Muscle layer of colon (tissue), 2 donors: ENCODE data around the gene THY1.
"Not testable (repeated sequence)": the region's sequence is repeated elsewhere in the genome, so short reads cannot be mapped to it uniquely, and the experiment has no call there.

Source experiments
- H3K27ac ChIP-seq: one replicate; pipeline ENCODE4 v1.7.0; 2013; ENCODE audit warnings: low read depth, mild to moderate bottlenecking, low read length, moderate library complexity
- H3K27me3 ChIP-seq, 2 donors: one replicate each; pipeline ENCODE4 v1.7.0; 2013; ENCODE audit warnings: low read length in 2 of 2, mild to moderate bottlenecking in 2 of 2; ENCODE audit not compliant: insufficient read depth in 2 of 2, control insufficient read depth in 1 of 2
- H3K36me3 ChIP-seq: one replicate; pipeline ENCODE4 v1.7.0; 2013; ENCODE audit warnings: mild to moderate bottlenecking, low read length; ENCODE audit not compliant: insufficient read depth
- H3K4me1 ChIP-seq: one replicate; pipeline ENCODE4 v1.7.0; 2013; ENCODE audit warnings: mild to moderate bottlenecking, low read length; ENCODE audit not compliant: insufficient read depth
- H3K4me3 ChIP-seq, 2 donors: one replicate each; pipeline ENCODE4 v1.7.0; 2013; ENCODE audit warnings: low read length in 2 of 2, low read depth in 1 of 2, mild to moderate bottlenecking in 1 of 2, moderate library complexity in 1 of 2
- H3K9ac ChIP-seq: one replicate; pipeline ENCODE4 v1.7.0; 2013; ENCODE audit warnings: low read length
- H3K9me3 ChIP-seq: one replicate; pipeline ENCODE4 v1.7.0; 2013; ENCODE audit warnings: mild to moderate bottlenecking, low read length
- donor health status: abdominal sarcoma.
- donor health status: Adenocarcinoma of cecum.

Gene THY1

DNA sequence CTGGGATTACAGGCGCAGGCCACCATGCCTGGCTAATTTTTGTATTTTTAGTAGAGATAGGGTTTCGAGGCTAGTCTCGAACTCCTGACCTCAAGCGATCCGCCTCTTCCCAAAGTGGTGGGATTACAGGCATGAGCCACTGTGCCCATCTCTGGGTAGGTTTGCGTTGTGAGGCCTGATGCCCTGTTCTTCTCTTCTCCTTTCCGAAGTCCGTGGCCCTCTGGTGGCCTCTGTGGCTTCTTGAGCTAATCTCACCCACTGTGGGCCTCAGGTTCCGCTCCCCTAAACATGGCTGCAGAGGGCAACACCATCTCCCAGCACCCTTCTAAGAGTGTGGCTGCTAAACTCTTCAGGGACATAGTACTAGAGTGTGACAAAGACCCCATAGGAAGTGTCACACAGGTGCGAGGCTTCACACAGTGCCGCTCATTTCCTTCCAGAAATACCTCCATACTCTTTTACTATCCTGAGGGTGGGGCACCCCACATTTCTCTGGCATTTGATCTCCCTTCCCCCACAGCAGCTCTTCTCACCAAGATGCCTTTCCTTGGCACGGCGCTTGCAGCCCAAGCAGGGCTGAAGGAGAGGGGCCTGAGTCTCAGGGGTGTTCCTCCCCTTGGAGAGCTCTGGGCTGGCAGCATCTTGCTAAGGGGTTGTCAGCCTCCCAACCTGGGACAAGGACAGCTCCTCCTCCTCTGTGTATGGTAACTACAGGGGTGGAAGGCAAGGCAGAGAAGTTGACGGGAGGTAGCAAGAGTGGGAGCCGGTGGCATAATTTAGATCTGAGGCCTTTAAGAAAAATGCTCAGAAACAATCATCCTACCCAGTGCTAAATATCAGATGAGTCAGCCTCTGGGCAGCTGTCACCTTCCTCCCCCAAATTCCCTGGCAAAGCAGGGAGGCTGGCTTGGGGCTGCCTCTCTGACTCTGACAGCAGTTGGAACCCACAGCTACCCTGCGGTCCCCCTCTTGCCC, 6.1 kb downstream of the THY1 start:
- Histone ChIP-seq H3K27me3 (peaks cover 8 to 15% of the 10 kb centered on the region in 2 donors), H3K36me3 (no peaks in the 10 kb centered on the region), H3K4me3 (no peak overlapping the region), H3K4me1 (peaks cover 8% of the 10 kb centered on the region), H3K9ac (no peak overlapping the region), H3K27ac (no peak overlapping the region), H3K9me3 (no peaks in the 10 kb centered on the region)

DNA sequence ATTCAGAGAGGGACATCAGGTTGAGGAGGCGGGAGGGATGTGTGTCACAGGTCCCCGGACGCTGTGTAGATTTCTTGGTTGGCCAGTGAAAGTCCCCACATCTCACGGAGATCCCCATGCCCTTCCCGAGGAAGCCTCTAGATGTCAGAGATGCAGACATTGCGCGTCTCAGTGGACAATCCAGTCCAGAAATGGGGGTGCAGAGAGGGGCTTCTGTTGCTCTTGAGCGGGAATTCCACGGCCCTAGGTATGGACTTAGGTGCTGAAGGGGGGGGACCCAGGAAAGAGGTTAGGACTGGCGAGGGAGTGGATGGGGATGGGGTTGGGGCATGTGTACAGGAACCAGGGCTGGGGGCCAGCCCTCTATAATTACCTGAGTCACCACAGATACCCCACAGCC, 7.0 kb downstream of the THY1 start:
- H3K36me3 ChIP-seq, result no peaks in the 10 kb centered on the region
- no peak overlapping the region for H3K9ac ChIP-seq
- H3K4me3 ChIP-seq, result no peak overlapping the region
- H3K4me1 ChIP-seq, result no peaks in the 10 kb centered on the region
- H3K9me3 ChIP-seq, result no peaks in the 10 kb centered on the region
- H3K27me3 ChIP-seq, result peaks cover 4 to 10% of the 10 kb centered on the region in 2 donors
- no peak overlapping the region for H3K27ac ChIP-seq

DNA sequence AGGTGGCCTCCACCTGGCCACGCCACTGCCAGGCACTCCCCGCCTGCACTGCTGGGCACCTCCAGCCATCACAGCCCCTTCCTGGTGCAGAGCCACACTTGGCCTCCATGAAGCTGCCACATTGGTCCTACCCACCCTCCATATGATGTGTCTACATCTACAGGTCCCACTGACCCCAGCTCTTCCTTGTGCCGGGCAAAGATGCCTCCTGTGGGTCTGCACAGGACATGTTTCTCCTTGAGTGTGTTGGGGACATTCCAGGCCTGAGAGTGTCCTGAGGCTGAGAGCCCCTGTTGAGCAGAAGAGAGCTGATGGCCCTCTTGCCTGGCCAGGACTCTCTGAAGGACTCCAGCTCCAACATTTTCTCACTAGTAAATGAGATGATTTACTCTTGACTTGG, 7.5 kb downstream of the THY1 start:
- Histone ChIP-seq H3K4me3 (no peak overlapping the region), H3K27ac (no peak overlapping the region), H3K9ac (no peak overlapping the region), H3K36me3 (no peaks in the 10 kb centered on the region), H3K27me3 (peaks cover 0 to 5% of the 10 kb centered on the region in 2 donors), H3K4me1 (no peaks in the 10 kb centered on the region), H3K9me3 (no peaks in the 10 kb centered on the region)

DNA sequence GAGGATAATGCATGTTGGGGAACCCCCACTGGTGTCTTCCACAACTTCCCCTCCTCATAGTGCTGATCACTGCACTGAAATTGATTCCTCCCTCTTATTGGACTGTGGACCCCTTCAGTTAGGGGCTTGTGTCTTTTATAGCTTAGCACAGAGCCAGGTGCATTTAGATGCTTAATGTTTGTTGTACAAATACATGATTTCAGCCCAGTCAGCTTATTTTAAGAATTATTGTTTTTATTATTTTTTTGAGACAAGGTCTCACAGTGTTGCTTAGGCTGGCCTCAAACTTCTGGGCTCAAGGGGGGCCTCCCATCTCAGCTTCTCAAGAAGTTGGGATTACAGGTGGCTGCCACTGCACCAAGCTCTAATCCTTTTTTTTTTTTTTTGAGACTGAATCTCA, 8.2 kb downstream of the THY1 start:
- no peaks in the 10 kb centered on the region for H3K9me3 ChIP-seq
- H3K36me3 ChIP-seq, result no peaks in the 10 kb centered on the region
- no peaks in the 10 kb centered on the region for H3K27me3 ChIP-seq
- H3K27ac ChIP-seq, result no peak overlapping the region
- no peak overlapping the region for H3K4me3 ChIP-seq
- no peak overlapping the region for H3K9ac ChIP-seq
- H3K4me1 ChIP-seq, result no peaks in the 10 kb centered on the region

DNA sequence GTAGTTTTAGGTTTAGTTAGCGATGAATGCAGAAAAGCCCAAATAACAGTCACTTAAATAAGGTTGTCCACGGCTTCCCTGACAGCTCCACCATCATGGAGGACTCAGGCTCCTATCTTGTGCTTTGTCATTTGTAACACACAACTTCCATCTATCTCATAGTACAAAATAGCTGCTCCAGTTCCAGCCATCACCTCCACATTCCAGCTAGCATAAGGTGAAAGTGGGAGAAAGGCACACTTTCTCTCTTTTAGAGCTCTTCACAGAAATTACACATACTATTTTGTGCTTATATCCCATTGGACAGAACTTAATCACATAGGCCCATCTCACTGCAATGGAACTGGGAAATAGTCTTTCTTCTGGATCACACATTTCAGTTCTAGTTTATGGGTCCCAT, 8.7 kb downstream of the THY1 start:
- Histone ChIP-seq H3K9me3 (no peaks in the 10 kb centered on the region), H3K4me1 (no peaks in the 10 kb centered on the region), H3K27me3 (no peaks in the 10 kb centered on the region), H3K27ac (no peak overlapping the region), H3K9ac (no peak overlapping the region), H3K36me3 (no peaks in the 10 kb centered on the region), H3K4me3 (no peak overlapping the region)

DNA sequence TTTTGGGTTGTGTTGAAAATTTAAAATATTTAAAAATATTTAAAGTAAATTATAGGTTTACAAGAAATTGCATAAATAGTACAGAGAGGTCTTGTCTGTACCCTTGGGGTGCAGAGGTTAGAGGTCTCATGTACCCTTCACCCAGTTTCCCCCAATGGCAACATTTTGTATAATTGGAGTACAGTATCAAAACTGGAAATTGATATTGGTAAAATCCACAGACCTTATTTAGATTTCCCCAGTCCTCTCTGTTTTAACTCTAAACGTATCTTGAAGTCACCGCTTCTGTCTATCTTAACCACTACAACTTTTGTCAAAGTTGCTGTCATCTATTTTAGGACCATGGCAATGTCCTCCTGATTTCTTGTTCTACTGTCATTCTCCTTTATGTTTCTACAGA, 10.9 kb downstream of the THY1 start:
- H3K27me3 ChIP-seq, result no peaks in the 10 kb centered on the region
- H3K27ac ChIP-seq, result no peak overlapping the region
- no peaks in the 10 kb centered on the region for H3K9me3 ChIP-seq
- no peak overlapping the region for H3K9ac ChIP-seq
- H3K4me1 ChIP-seq, result no peaks in the 10 kb centered on the region
- no peak overlapping the region for H3K4me3 ChIP-seq
- H3K36me3 ChIP-seq, result no peaks in the 10 kb centered on the region

DNA sequence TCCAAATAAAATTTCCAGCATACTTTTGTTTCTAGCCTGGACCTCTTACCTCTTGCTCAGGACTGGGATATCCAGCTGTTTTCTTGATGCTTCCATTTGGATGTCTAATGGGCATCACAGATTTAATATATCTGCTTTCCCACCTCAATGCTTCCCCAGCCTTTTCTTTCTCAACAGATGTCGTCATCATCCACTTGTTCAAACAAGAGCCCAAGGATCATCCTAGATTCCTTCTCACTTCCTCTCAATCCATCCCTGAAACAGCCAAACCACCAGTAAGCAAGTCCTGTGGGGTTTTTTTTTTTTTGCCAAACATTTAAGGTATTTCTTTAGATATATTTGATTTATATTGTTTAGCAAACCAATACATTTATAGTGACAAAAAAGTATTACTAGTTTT, 12.5 kb downstream of the THY1 start:
- Histone ChIP-seq H3K9ac (no peak overlapping the region), H3K4me1 (no peaks in the 10 kb centered on the region), H3K36me3 (no peaks in the 10 kb centered on the region), H3K27me3 (no peaks in the 10 kb centered on the region), H3K4me3 (no peak overlapping the region), H3K9me3 (no peaks in the 10 kb centered on the region), H3K27ac (no peak overlapping the region)

DNA sequence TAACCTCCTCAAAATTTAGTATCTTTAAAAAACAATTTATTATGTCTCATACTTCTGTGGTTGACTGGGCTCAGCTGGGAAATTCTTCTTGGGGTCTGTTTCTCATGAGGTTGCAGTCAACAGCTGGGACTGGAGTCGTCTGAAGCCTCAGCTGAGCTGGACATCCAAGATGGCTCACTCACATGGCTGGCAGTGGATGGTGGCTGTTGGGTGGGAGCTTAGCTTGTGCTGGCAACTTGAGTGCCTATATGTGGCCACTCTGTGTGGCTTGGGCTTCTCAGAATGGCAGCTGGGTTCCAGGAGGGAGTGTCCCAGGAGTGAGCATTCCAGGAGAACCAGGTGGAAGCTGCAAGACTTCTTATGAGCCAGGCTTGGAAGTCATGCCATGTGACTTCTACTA, 13.2 kb downstream of the THY1 start:
- H3K9me3 ChIP-seq, result no peaks in the 10 kb centered on the region
- H3K27ac ChIP-seq, result no peak overlapping the region
- no peaks in the 10 kb centered on the region for H3K4me1 ChIP-seq
- H3K27me3 ChIP-seq, result no peaks in the 10 kb centered on the region
- no peaks in the 10 kb centered on the region for H3K36me3 ChIP-seq
- no peak overlapping the region for H3K9ac ChIP-seq
- H3K4me3 ChIP-seq, result no peak overlapping the region

DNA sequence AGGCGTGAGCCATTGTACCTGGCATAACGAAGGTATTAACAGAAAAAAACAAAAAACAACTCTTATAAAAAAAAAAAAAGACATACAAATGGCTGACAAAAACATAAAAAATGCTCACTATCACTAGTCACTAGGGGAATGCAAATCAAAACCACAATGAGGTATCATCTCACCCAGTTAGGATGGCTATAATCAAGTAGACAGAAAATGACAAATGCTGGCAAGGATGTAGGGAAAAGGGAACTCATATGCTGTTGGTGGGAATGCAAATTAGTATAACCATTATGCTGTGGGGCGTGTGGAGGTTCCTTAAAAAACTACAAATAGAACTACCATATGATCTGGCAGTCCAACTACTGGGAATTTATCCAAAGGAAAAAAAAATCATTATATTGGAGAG, 17.0 kb downstream of the THY1 start:
- H3K9me3 ChIP-seq, result peaks cover 2% of the 10 kb centered on the region
- no peak overlapping the region for H3K9ac ChIP-seq
- H3K27me3 ChIP-seq, result no peaks in the 10 kb centered on the region
- no peaks in the 10 kb centered on the region for H3K36me3 ChIP-seq
- H3K4me3 ChIP-seq, result no peak overlapping the region
- H3K4me1 ChIP-seq, result no peaks in the 10 kb centered on the region
- no peak overlapping the region for H3K27ac ChIP-seq

DNA sequence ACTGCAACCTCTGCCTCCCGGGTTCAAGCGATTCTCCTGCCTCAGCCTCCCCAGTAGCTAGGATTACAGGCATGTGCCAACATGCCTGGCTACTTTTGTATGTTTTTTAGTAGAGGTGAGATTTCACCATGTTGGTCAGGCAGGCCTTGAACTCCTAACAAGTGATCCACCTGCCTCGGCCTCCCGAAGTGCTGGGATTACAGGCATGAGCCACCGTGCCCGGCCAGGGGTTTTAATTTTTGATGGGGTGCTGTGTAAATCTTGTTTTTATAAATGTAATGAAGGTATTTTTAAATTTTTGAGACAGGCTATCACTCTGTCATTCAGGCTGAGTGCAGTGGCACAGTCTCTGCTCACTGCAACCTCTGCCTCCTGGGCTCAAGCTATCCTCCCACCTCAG, 17.5 kb downstream of the THY1 start:
- H3K4me3 ChIP-seq, H3K9me3 ChIP-seq, H3K27ac ChIP-seq, H3K27me3 ChIP-seq, H3K9ac ChIP-seq, H3K36me3 ChIP-seq, H3K4me1 ChIP-seq: not testable (repeated sequence)

DNA sequence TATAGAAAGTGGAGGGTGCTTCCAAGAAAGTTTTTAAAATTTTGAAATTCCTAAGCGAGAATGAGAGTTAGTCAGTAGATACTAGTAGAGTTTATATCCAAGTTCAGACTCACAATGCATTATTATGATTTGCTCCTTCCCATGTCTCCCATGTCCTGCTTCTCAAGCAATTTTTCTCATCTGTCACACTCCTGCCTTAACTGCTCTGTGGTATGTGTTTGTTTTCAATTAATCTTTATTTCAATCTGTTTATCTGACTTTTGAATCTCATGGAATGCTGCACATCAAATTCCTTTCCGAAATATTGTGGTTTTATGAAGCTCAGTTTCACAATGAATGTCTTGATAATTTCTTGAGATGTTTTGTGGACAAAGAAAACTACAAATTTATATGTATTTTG, 18.1 kb downstream of the THY1 start:
- Histone ChIP-seq H3K27ac (no peak overlapping the region), H3K36me3 (no peaks in the 10 kb centered on the region), H3K9ac (no peak overlapping the region), H3K4me3 (no peak overlapping the region), H3K9me3 (peaks cover 7% of the 10 kb centered on the region), H3K27me3 (no peaks in the 10 kb centered on the region), H3K4me1 (no peaks in the 10 kb centered on the region)

DNA sequence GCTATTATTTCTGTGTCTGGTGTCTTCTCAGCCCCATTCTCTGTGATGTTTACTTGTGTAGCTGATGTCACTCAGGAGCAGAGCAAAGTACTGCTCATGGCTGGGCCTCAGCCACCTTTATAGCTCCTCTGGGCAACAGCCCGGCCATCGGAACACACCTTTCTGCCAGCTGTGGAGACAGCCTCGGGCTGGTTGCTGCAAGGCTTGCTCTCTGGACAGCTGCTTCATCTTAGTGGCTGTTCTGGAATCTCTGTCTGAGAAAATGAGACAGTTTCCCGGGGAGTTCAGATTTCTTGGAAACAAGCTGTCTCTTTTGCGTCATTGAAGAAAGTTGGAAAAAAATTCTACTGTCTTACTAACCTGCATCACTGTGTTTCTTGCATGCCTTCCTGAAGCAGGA, 20.0 kb downstream of the THY1 start:
- H3K9ac ChIP-seq, result no peak overlapping the region
- no peaks in the 10 kb centered on the region for H3K27me3 ChIP-seq
- H3K4me3 ChIP-seq, result no peak overlapping the region
- H3K36me3 ChIP-seq, result no peaks in the 10 kb centered on the region
- no peak overlapping the region for H3K27ac ChIP-seq
- H3K9me3 ChIP-seq, result peaks cover 7% of the 10 kb centered on the region
- no peaks in the 10 kb centered on the region for H3K4me1 ChIP-seq
